Activated naive CD4-positive, alpha-beta T cell treated with anti-CD3 and anti-CD28 coated beads, Interleukin-2, amount 50 U/mL, for 24 hours (primary cell): ENCODE results near the gene PIAS1.
"Not testable (repeated sequence)": the region's sequence is repeated elsewhere in the genome, so short reads cannot be mapped to it uniquely, and the experiment has no call there.

ENCODE experiments used
- H3K27ac Mint-ChIP-seq: one replicate; pipeline ENCODE4 v1.8.0; 2021; ENCODE audit warnings: mild to moderate bottlenecking, mixed read lengths
- H3K27me3 Mint-ChIP-seq: one replicate; pipeline ENCODE4 v1.8.0; 2021; ENCODE audit warnings: mixed read lengths
- H3K36me3 Mint-ChIP-seq: one replicate; pipeline ENCODE4 v1.8.0; 2021; ENCODE audit warnings: mixed read lengths
- H3K4me1 Mint-ChIP-seq: one replicate; pipeline ENCODE4 v1.8.0; 2021; ENCODE audit warnings: mixed read lengths
- H3K4me3 Mint-ChIP-seq: one replicate; pipeline ENCODE4 v1.8.0; 2021; ENCODE audit warnings: mild to moderate bottlenecking, mixed read lengths
- H3K9me3 Mint-ChIP-seq: one replicate; pipeline ENCODE4 v1.8.0; 2021; ENCODE audit warnings: mixed read lengths

The PIAS1 gene

DNA sequence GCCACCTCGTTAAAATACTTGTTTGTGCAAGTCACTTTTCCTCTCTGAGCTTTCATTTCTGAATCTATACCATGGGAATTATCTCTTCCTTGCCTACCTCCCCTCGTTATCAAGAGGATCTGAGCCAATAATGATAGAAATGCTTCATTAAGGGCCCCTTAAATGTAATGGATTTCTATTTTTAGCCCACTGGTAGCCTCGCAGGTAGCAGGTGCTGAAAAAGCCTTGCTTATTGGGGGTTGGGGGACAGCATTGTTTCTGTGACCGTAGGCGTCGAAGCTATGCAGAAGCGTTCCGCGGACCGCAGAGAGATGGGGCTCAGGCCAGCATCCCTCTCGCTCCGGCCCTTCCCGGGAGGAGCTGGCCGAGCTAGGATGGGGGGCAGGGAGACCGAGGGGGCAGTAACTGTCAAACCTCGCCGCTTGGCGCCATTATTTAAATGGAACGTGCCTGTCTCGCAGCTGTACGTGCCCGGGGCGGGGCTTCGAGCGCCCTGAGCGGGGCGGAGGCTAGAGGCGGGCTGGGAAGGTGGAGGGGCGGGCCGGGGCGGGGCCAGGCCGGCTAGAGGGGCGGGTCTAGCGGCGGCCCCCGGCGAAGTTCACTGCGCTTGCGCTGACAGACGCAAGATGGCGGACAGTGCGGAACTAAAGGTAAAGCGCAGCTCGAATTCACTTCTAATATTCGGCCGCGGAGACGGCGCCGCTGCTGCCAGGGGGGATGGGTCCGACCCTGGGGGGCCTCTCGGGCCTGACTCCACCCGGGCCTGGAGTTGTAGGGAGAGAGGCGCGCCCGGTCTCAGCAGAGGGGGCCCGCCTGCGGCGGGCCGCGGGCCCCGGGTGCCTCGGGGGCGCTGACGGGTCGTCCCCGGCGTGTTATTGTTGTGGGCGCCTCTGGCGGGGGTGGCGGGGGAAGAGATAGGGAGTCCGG is at the start of gene PIAS1:
Gene PIAS1, plus strand, starts transcription at position 615 of the 927 bp plus-strand sequence. Its CDS starts 12 bp downstream, at position 627.
- peaks cover 46% of the 10 kb centered on the region for H3K4me1 Mint-ChIP-seq
- peak within 1 kb of the TSS; percentile 97 for H3K27ac Mint-ChIP-seq
- H3K9me3 Mint-ChIP-seq, result no peaks in the 10 kb centered on the region
- no peaks in the 10 kb centered on the region for H3K36me3 Mint-ChIP-seq
- H3K4me3 Mint-ChIP-seq, result peak within 1 kb of the TSS; percentile 95
- no peaks in the 10 kb centered on the region for H3K27me3 Mint-ChIP-seq

DNA sequence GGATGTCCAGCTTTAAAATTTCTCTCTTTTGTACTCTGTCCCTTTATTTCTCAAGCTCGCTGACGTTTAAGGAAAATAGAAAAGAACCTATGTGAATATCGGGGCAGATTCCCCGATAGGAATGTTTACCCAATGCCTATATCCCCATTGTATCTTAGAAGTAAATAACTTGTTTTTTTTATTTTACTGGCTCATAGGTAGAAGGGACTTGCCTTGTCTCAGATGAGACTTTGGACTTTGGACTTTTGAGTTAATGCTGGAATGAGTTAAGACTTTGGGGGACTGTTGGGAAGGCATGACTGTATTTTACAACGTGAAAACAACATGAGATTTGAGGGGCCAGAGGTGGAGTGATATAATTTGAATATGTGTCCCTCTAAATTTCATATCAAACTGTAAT is 46.5 kb upstream of the PIAS1 start:
- H3K36me3 Mint-ChIP-seq, H3K4me3 Mint-ChIP-seq, H3K27ac Mint-ChIP-seq: not testable (repeated sequence)

DNA sequence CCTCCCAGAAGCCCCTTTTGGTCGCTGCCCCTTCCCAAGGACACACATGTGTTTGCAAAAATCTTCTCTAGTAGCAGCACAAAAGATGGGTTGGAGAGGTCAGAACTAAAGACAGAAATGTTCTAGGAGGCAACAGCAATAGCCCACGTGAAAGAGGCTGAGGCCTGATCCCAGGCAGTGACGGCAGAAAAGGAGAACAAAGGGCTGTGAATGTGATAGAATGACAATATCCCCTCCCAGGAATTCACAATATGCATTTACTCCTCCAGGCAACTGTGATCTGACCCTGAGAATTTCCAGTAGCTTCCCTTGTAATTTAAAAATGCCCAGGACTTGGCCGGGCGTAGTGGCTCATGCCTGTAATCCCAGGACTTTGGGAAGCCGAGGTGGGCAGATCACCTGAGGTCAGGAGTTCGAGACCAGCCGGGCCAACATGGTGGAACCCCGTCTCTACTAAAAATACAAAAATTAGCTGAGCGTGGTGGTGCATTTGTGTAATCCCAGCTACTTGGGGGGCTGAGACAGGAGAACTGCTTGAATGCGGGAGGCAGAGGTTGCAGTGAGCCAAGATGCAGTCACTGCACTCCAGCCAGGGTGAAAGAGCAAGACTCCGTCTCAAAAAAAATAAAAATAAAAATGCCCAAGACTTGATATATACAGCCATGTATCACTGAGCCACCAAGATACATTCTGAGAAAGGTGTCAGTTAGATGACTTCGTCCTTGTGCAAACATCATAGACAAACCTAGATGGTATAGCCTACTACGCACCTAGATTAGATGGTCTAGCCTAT is 43.6 kb upstream of the PIAS1 start:
- peaks cover 7% of the 10 kb centered on the region for H3K27me3 Mint-ChIP-seq
- H3K4me3 Mint-ChIP-seq, result no peak overlapping the region
- peaks cover 8% of the 10 kb centered on the region for H3K36me3 Mint-ChIP-seq
- H3K27ac Mint-ChIP-seq, result no peak overlapping the region
- H3K9me3 Mint-ChIP-seq, result peaks cover 11% of the 10 kb centered on the region
- no peaks in the 10 kb centered on the region for H3K4me1 Mint-ChIP-seq

More for the DNA sequence above, 46.5 kb upstream of the PIAS1 start:
- H3K27me3 Mint-ChIP-seq, H3K4me1 Mint-ChIP-seq: not testable (repeated sequence)
- peaks cover 11% of the 10 kb centered on the region for H3K9me3 Mint-ChIP-seq

DNA sequence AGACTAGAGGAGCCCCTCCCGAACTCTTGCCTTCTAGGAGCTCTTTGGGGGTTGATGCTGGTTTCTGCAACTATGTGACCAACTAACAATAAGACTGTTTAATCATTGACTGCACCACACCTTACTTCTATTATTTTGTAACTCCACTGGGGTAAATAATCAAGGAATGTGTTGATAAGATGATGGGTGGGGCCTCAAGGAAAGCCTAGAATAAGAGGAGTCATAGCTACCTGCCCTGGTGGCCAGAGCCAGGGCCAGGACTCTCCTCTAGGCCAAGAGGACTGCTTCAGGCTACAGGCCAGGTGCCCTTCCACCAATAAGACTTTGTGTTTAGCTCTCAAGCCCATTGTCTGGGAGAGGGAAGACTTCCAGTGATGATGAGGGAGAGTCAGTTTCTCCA is 41.2 kb upstream of the PIAS1 start:
- H3K27me3 Mint-ChIP-seq, result peaks cover 3% of the 10 kb centered on the region
- H3K9me3 Mint-ChIP-seq, result no peaks in the 10 kb centered on the region
- no peaks in the 10 kb centered on the region for H3K4me1 Mint-ChIP-seq
- peaks cover 4% of the 10 kb centered on the region for H3K36me3 Mint-ChIP-seq
- no peak overlapping the region for H3K4me3 Mint-ChIP-seq
- H3K27ac Mint-ChIP-seq, result no peak overlapping the region

GRCh38 chr15:68014219-68014618 is 39.9 kb upstream of the PIAS1 start:
- H3K9me3 Mint-ChIP-seq, result no peaks in the 10 kb centered on the region
- H3K27me3 Mint-ChIP-seq, result peaks cover 3% of the 10 kb centered on the region
- H3K27ac Mint-ChIP-seq, result no peak overlapping the region
- no peaks in the 10 kb centered on the region for H3K4me1 Mint-ChIP-seq
- no peak overlapping the region for H3K4me3 Mint-ChIP-seq
- peaks cover 3% of the 10 kb centered on the region for H3K36me3 Mint-ChIP-seq

DNA sequence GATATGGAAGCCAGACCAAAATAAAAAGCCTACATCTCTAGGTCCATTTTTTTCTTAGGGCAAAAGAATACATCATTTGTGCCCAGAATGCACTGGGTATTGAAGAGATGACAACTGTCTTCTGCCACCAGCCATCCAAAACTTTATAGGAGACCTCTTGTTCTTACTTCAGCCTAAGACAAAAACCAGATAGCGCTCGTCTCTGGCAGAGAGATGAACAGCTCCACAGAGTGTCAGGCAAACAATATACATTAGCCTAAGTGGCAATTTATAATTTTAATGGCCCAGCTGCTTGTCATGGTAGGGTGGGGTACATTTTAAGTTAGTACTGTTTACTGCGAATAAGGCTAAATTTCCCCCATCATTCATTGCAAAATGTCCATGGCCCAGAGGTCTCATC is 38.9 kb upstream of the PIAS1 start:
- no peaks in the 10 kb centered on the region for H3K9me3 Mint-ChIP-seq
- H3K27me3 Mint-ChIP-seq, result peaks cover 1% of the 10 kb centered on the region
- no peaks in the 10 kb centered on the region for H3K36me3 Mint-ChIP-seq
- H3K27ac Mint-ChIP-seq, result no peak overlapping the region
- no peaks in the 10 kb centered on the region for H3K4me1 Mint-ChIP-seq
- no peak overlapping the region for H3K4me3 Mint-ChIP-seq

DNA sequence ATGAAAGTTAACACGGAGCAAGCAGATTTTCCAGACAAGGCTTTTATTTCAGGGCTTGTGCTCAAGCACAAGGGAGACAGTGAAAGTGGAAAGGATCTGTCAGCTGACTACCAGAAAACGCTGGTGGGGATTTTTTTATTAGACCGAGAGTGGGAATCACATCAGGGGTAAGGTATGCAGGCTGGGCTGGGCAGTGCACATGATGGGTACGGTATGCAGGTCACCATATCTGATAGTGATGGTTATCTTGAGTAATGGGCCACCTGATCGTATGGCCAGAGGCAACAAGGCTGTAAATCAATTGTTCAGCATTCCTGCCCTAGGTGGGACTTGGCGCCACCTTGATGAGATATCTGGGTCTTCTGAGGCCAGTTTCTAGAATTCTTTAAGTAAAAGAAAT is 36.9 kb upstream of the PIAS1 start:
- Mint-ChIP-seq H3K4me3 (no peak overlapping the region), H3K27me3 (peaks cover 1% of the 10 kb centered on the region), H3K27ac (no peak overlapping the region), H3K9me3 (no peaks in the 10 kb centered on the region), H3K36me3 (no peaks in the 10 kb centered on the region), H3K4me1 (no peaks in the 10 kb centered on the region)

GRCh38 chr15:68018797-68019444 is 35.2 kb upstream of the PIAS1 start:
- Mint-ChIP-seq H3K27ac (no peak overlapping the region), H3K4me1 (no peaks in the 10 kb centered on the region), H3K36me3 (no peaks in the 10 kb centered on the region), H3K4me3 (no peak overlapping the region), H3K27me3 (peaks cover 1% of the 10 kb centered on the region), H3K9me3 (no peaks in the 10 kb centered on the region)

DNA sequence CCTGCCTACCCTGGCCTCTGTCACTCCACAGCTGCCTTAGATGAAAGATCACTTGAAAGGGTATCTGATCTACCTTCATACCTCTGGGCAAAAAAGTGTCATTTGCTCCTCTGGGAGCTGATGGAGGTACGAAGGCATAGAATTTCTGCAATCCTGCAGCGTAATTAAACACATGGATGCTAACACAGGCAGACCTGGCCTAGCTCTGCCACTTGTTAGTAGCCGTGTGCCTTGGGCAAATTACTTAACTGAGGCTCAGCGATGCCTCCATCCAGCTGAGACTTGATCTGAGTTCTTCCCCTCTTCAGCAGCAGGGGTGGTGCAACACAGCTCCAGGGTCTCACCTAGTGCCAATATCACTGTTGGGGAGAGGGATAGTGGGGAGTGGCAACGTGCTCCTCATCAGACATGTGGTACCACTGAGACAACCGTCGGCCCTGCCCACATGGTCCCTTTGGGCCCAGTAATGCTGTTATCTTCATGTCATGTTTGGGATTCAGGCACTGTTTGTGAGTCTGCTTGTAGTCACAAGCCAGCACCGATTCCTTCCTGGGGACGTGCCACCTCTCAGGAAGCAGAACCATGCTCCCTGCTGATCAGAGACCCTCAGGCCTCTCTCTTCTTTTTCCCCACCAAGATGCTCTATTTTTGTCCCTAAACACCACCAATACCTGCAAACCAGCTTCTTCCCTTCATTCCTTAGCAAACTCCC is 34.1 kb upstream of the PIAS1 start:
- no peak overlapping the region for H3K27ac Mint-ChIP-seq
- no peaks in the 10 kb centered on the region for H3K9me3 Mint-ChIP-seq
- no peak overlapping the region for H3K4me3 Mint-ChIP-seq
- no peaks in the 10 kb centered on the region for H3K36me3 Mint-ChIP-seq
- no peaks in the 10 kb centered on the region for H3K4me1 Mint-ChIP-seq
- peaks cover 1% of the 10 kb centered on the region for H3K27me3 Mint-ChIP-seq

- Mint-ChIP-seq H3K36me3 (no peaks in the 10 kb centered on the region), H3K27ac (no peak overlapping the region), H3K9me3 (no peaks in the 10 kb centered on the region), H3K4me3 (no peak overlapping the region), H3K27me3 (peaks cover 1% of the 10 kb centered on the region), H3K4me1 (no peaks in the 10 kb centered on the region)
These were observed 33.4 kb upstream of the PIAS1 start for GRCh38 chr15:68020685-68021084.

DNA sequence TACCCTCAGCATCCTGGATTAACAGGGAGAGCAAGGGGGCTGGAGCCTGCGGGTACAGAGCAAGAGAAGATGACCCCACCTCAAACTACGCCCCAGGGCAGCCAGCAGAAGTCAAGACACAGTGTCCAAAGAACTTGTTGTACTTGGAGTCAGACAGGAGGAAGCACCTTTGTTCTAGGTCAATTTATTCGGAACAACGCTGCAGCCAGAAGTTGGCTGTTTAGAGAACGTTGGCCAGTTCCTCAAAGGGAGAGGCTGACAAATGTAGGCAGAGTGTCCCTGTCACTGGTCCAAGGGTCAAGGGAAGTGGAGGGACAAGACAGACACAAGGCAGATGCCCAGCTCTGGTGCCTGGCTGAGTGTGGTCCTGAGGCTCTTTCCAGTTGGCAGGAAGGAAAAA is 32.1 kb upstream of the PIAS1 start:
- Mint-ChIP-seq H3K27me3 (no peaks in the 10 kb centered on the region), H3K27ac (no peak overlapping the region), H3K4me3 (no peak overlapping the region), H3K36me3 (no peaks in the 10 kb centered on the region), H3K9me3 (no peaks in the 10 kb centered on the region), H3K4me1 (no peaks in the 10 kb centered on the region)

DNA sequence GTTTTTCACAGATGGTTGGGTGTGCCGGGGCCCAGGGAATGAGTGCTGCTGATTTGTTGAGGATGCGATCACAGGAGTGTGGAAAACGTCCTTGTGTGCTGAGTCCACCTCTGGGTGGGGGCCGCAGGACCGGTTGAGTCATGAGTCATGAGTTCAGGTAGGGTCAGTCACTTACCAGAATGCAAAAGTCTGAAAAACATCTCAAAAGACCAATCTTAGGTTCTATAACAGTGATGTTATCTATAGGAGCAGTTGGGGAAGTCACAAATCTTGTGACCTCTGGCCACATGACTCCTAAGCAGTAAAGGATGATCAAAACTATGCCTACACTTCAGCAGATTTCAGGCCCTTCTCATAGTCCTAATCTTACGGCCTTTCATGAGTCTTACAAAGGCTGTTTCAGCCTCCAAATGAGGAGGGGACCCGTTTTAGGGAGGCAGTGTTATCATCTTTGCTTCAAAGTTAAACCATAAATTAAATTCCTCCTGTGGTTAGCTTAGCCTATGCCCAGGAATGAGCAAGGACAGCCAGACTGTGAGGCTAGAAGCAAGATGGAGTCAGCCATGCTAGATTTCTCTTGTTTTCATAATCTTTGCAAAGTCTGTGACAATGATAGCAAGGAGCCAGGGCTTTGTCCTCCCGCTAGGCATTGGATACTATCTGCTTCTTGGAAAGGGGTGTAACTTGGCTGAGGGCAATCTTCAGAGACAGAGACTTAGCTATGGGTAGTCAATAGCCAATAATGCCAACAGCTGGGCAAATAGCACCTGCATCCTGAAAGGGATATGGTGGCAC is 30.6 kb upstream of the PIAS1 start:
- H3K4me3 Mint-ChIP-seq, result no peak overlapping the region
- H3K27me3 Mint-ChIP-seq, result no peaks in the 10 kb centered on the region
- H3K4me1 Mint-ChIP-seq, result no peaks in the 10 kb centered on the region
- H3K9me3 Mint-ChIP-seq, result no peaks in the 10 kb centered on the region
- H3K27ac Mint-ChIP-seq, result no peak overlapping the region
- no peaks in the 10 kb centered on the region for H3K36me3 Mint-ChIP-seq

- no peaks in the 10 kb centered on the region for H3K9me3 Mint-ChIP-seq
- H3K4me1 Mint-ChIP-seq, result no peaks in the 10 kb centered on the region
- no peak overlapping the region for H3K4me3 Mint-ChIP-seq
- H3K27ac Mint-ChIP-seq, result no peak overlapping the region
- H3K36me3 Mint-ChIP-seq, result no peaks in the 10 kb centered on the region
- H3K27me3 Mint-ChIP-seq, result peaks cover 2% of the 10 kb centered on the region
These were observed 28.2 kb upstream of the PIAS1 start for GRCh38 chr15:68025835-68026424.

DNA sequence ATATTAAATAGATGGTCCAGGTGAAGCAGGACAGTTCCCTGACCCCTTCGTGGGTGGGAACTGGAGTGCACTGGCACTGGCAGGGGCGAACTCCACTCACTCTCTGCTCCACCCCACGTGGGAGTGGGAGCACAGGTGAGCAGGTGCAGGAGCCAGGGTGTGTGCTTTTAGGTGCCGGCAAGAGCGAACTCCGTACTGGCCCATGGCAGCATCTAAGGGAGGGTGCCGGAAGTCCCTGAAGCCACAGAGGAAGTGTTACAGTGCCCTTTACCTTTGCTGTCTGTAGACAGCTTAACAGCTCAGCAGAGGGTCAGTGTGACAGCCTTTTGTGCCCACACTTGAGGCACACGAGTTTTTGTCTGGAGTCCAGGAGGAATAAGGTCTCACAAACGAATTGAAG is 26.7 kb upstream of the PIAS1 start:
- peaks cover 3% of the 10 kb centered on the region for H3K27me3 Mint-ChIP-seq
- H3K36me3 Mint-ChIP-seq, result no peaks in the 10 kb centered on the region
- H3K4me1 Mint-ChIP-seq, result no peaks in the 10 kb centered on the region
- H3K9me3 Mint-ChIP-seq, result no peaks in the 10 kb centered on the region
- H3K4me3 Mint-ChIP-seq, result no peak overlapping the region
- H3K27ac Mint-ChIP-seq, result no peak overlapping the region
